Right lobe of liver (tissue), 6 donors: ENCODE data around the gene FGF13. TPM values are rescaled to one million over a fixed set of nuclear protein-coding genes. Genes with fewer than 3 reads are reported as not detected.

ENCODE experiments used
- ATAC-seq, 4 donors: fragments of 200-7000 bp; cut with Tn5 transposase; one replicate each; pipeline ENCODE4 v1.9.1; 2020; ENCODE audit warnings: mild to moderate bottlenecking in 4 of 4, moderate library complexity in 4 of 4
- DNase-seq, 3 donors: peaks; one replicate each; pipeline ENCODE4 v3.0.0-alpha.2; 2020
- H3K27ac ChIP-seq, 3 donors: fragments of 200-600 bp; one replicate each; pipeline ENCODE4 v1.8.0; 2022
- H3K27me3 ChIP-seq, 2 donors: fragments of 200-600 bp; one replicate each; pipeline ENCODE4 v1.8.0; 2022
- H3K36me3 ChIP-seq, 4 donors: fragments of 200-600 bp; sonication (generic) in 1 of 4; one replicate each; pipeline versions ENCODE4 v1.5.1 to v1.8.0; 2017 to 2022; ENCODE audit warnings: control low read depth in 1 of 4
- H3K4me1 ChIP-seq, 4 donors: fragments of 200-600 bp; sonication (generic) in 1 of 4; one replicate each; pipeline versions ENCODE4 v1.5.1 to v1.8.0; 2017 to 2022; ENCODE audit warnings: control low read depth in 1 of 4
- H3K4me3 ChIP-seq, 3 donors: fragments of 200-600 bp; one replicate each; pipeline ENCODE4 v1.8.0; 2022
- H3K9me3 ChIP-seq, 4 donors: fragments of 200-600 bp; sonication (generic) in 1 of 4; one replicate each; pipeline versions ENCODE4 v1.5.1 to v1.8.0; 2017 to 2022; ENCODE audit warnings: control low read depth in 1 of 4
- POLR2A ChIP-seq: fragments of 450-650 bp; IDR thresholded peaks from one replicate; pipeline ENCODE4 v1.6.1; 2017; ENCODE audit warnings: antibody characterized with exemption, mild to moderate bottlenecking
- WGBS: methylation state at CpG from one replicate; pipeline ENCODE4 v1.1.6; 2018; ENCODE audit warnings: low coverage, low lambda C conversion rate; ENCODE audit not compliant: insufficient coverage; ENCODE audit errors: missing lambda C conversion rate; 5-methylcytosine and 5-hydroxymethylcytosine counted together
- intact Hi-C, 2 donors: fragments of 100-400 bp; cut with DNase I; formaldehyde crosslinking; loops; one replicate each; pipeline versions ENCODE4 v1.11.2 to v1.14.1; 2022
- long read RNA-seq: library from polyadenylated mRNA; unstranded; transcript quantifications from one replicate; pipeline ENCODE4 v2.0.0, GENCODE V29; 2019
- total RNA-seq, 6 experiments: library from RNA; depleted of rRNA in 2 of 6; stranded (reverse); fragments of >200 nt in 2 of 6; fragmentation: NEBNext Ultra II Directional in 3 of 6; extraction: Animal tissue kit (Norgen Biotek cat#: 25700) in 3 of 6; gene quantifications; one replicate each; pipeline versions ENCODE4 v1.1.0 to v1.2.4, GENCODE V29; 2016 to 2023
- TF ChIP-seq, protein P1 (sequence below), 4 donors: fragments of 200-600 bp in 3 of 4; fragments of 450-650 bp in 1 of 4; IDR thresholded peaks; one replicate each; pipeline versions ENCODE4 v1.5.1 to v1.8.0; 2016 to 2022; ENCODE audit warnings: antibody characterized with exemption in 4 of 4, mild to moderate bottlenecking in 2 of 4
- donor health status: DM: no; HTN: yes; CAD: no.
- donor health status: DM: no; HTN: no; CAD: no.
- donor health status: DM: no; HTN: no; CAD: no.
- donor health status: DM: no; HTN: yes; CAD: no.
- donor health status: DM: no; HTN: yes; CAD: no.

Gene FGF13
- 1 to 10 TPM in 4 of 6 experiments, under 1 TPM in 2; 0.37 to 2.8 (median 1.1) TPM for total RNA-seq
- long read RNA-seq, result 0 reads

DNA sequence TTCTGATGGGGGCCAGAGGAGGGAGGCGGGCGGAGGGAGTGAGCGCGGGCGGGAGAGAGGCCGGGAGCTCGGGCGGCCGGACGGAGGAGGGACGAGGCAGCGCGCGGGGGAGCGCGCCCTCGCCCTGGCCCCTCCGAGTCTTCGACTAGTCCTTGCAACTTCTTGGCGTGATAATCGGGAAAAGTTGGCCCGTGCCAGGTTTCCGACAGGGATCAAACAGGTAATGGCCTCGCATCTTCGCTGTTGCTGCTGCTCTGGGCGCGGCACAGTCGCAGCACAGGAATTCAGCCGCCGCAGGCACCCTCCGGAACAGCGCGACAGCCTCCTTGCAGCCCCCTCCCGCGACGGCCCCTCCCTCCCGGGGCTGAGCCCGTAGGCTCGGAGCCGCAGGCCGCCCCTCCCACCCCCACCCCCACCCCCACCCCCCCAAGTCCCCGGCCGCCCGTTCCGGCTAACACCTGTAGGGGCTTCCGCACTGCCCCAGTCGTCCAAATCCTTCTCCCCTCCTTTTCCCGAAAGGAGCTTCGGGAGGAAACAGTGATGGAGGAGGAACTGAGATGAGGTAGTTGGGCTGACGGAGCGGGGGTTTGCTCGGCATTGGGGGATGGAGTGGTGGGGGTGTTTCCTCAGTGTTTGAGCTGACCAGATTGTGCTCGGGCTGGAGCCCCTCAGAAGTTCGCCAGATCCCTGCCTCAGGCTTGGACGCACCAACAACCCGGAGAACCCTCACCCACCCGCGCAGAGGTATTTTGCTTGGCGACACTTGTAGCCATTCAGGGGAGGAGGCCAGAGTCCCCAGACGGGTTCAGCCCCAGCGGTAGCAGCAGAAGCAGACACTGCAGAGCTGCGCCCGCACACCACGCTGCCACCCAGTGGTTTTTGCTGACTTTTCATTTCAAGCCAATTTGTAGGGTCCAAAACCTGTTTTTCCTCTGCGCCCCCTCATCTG, at the start of gene FGF13:
Gene FGF13 (minus strand): TSS at position 319 of the 949 bp plus-strand sequence. CDS start 714 bp downstream, outside the sequence.
- TF ChIP-seq, protein P1, sequence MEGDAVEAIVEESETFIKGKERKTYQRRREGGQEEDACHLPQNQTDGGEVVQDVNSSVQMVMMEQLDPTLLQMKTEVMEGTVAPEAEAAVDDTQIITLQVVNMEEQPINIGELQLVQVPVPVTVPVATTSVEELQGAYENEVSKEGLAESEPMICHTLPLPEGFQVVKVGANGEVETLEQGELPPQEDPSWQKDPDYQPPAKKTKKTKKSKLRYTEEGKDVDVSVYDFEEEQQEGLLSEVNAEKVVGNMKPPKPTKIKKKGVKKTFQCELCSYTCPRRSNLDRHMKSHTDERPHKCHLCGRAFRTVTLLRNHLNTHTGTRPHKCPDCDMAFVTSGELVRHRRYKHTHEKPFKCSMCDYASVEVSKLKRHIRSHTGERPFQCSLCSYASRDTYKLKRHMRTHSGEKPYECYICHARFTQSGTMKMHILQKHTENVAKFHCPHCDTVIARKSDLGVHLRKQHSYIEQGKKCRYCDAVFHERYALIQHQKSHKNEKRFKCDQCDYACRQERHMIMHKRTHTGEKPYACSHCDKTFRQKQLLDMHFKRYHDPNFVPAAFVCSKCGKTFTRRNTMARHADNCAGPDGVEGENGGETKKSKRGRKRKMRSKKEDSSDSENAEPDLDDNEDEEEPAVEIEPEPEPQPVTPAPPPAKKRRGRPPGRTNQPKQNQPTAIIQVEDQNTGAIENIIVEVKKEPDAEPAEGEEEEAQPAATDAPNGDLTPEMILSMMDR (IDR thresholded peaks at IDR 0.05), result peak in 3 of 4 donors; percentile 8 to 21 (median 8)
- no peak for TF ChIP-seq POLR2A
- Histone ChIP-seq H3K9me3 (no peaks in the 10 kb centered on the region), H3K27me3 (peaks cover 0 to 21% of the 10 kb centered on the region in 2 donors), H3K4me1 (no peaks in the 10 kb centered on the region), H3K36me3 (no peaks in the 10 kb centered on the region), H3K27ac (no peak within 1 kb of the TSS), H3K4me3 (peak within 1 kb of the TSS in 1 of 3 donors; percentile 31)
- WGBS, result 42% methylated on average over 10 of the region's 65 CpGs
- ATAC-seq, result peak in 3 of 4 donors; percentile 50 to 74 (median 60)
- intact Hi-C loops, result no loop called here
- peak; percentile 26 to 55 (median 38) for DNase-seq

DNA sequence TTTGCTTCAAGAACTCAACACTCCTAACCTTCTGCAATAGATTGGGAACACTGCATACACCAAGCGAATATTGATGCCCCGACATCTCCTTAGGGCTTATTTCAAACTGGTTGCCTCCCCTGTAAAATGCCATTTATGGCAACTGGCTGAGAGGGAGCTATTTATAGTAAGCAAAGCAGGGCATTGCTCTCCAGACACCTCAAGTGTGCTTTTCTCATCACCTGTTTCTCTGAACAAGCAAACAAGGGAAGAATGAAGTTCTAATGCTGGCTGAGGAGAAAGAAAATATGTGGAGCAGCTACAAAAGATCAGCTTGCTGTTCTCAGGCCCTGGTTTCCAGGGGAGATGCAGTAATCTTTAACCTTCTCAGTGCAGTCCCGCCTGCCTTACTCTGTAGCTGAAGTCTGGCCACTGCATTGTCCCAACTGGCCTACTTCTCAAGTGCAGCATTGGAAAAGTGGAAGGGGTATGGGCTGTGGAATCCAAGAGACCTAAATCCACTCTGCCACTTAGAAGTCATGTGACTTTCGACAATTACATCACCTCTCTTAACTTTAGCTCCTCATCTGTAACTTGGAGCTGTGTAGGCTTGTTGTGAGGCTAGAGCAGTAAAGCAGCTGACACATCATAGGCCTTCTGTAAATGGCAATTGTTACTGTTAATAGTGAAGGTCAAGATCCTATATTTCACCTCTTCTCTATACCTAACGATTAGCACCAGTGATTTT, 47.9 kb upstream of the FGF13 start:
- intact Hi-C loops, result no loop called here
- no peaks in the 10 kb centered on the region for H3K9me3 ChIP-seq
- H3K4me1 ChIP-seq, result no peaks in the 10 kb centered on the region
- 61% methylated on average over 5 of the region's 5 CpGs for WGBS
- ATAC-seq, result no peak
- no peak for DNase-seq
- no peak overlapping the region for H3K27ac ChIP-seq
- H3K36me3 ChIP-seq, result no peaks in the 10 kb centered on the region
- H3K4me3 ChIP-seq, result no peak overlapping the region
- TF ChIP-seq, protein P1 (IDR thresholded peaks at IDR 0.05), result no peak
- no peak for TF ChIP-seq POLR2A
- peaks cover 0 to 5% of the 10 kb centered on the region in 2 donors for H3K27me3 ChIP-seq

DNA sequence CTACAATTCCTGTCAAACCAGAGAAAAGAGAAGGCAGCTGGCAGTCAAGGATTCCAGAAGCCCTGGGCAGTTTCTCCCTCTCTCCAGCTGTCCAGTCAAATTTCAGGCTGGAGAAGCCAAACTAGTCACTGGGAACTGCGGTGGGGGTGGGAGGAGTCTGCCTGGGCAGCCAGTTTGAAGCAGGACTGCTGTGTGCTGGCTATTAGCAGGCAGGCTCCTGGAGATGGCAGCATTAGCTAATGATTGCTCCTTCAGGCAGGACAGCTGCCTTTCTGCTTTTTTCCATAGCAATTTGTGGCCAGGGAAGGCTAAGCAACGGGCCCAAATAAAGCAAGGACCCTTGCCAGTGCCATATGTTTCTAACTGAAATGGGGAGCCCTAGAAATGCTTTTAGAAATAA, 44.7 kb upstream of the FGF13 start:
- intact Hi-C loops, result no loop called here
- TF ChIP-seq POLR2A, result no peak
- TF ChIP-seq, protein P1 (IDR thresholded peaks at IDR 0.05), result peak in 1 of 4 donors; percentile 14
- WGBS, result 0% methylated on average over 1 of the region's 2 CpGs
- no peak overlapping the region for H3K27ac ChIP-seq
- H3K4me1 ChIP-seq, result no peaks in the 10 kb centered on the region
- ATAC-seq (peak in 2 of 4 donors; percentile 54 to 56), DNase-seq (peak in 1 of 3 donors; percentile 15)
- H3K27me3 ChIP-seq, result peaks cover 0 to 6% of the 10 kb centered on the region in 2 donors
- H3K9me3 ChIP-seq, result no peaks in the 10 kb centered on the region
- no peak overlapping the region for H3K4me3 ChIP-seq
- H3K36me3 ChIP-seq, result no peaks in the 10 kb centered on the region

DNA sequence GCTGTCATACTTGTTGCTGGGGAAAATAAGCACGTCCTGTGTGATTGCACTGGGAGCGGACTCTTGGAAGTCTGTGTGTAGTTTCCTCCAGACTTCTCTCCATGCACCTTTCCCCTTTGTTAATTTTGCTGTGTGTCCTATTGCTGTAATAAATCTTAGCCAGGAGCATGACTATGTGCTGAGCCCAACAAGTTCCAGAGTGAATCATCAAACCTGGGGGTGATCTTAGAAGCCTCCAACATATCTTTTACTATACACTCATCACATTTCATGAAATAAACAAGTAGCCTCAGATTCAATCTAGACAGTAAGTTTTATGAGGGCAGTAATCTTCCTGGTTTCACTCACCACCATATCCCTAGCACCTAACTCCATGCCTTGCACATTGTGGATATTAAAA, 43.3 kb upstream of the FGF13 start:
- H3K36me3 ChIP-seq, result no peaks in the 10 kb centered on the region
- no peak for TF ChIP-seq POLR2A
- TF ChIP-seq, protein P1 (IDR thresholded peaks at IDR 0.05), result no peak
- H3K27ac ChIP-seq, result no peak overlapping the region
- no peaks in the 10 kb centered on the region for H3K4me1 ChIP-seq
- no peak for ATAC-seq
- H3K4me3 ChIP-seq, result no peak overlapping the region
- 44% methylated on average over 2 of the region's 2 CpGs for WGBS
- no peak for DNase-seq
- no peaks in the 10 kb centered on the region for H3K9me3 ChIP-seq
- H3K27me3 ChIP-seq, result peaks cover 0 to 6% of the 10 kb centered on the region in 2 donors
- intact Hi-C loops, result no loop called here
